ENCODE data around the gene HRH2. TPM values are rescaled to one million over a fixed set of nuclear protein-coding genes. Genes with fewer than 3 reads are reported as not detected.

HRH2 gene
- total RNA-seq, 2 experiments from 2014 or later, result 2.9 to 3.4 TPM

GRCh38 chr5:175668006-175668405 lies 10.1 kb downstream of the HRH2 start:
- Mint-ChIP-seq H3K4me1 (ENCODE audit: low read depth) (peaks cover 70% of the 10 kb centered on the region), H3K27me3 (no peaks in the 10 kb centered on the region), H3K27ac (no peak overlapping the region), H3K4me3 (no peak overlapping the region), H3K36me3 (ENCODE audit: low read depth) (peaks cover 28% of the 10 kb centered on the region), H3K9me3 (no peaks in the 10 kb centered on the region)
- ATAC-seq (ENCODE audit: poor library complexity) (no peak), DNase-seq (no peak)
- H3K9me3 ChIP-seq (ENCODE audit: control insufficient read depth in 1 of 2, insufficient read depth in 1 of 2, low read length in 2 of 2), result no peaks in the 10 kb centered on the region
- intact Hi-C loops (cut with DNase I, micrococcal nuclease), result no loop called here
- ChIA-PET CTCF (no interaction called here), POLR2A (no interaction called here)
- TF ChIP-seq, protein P1, sequence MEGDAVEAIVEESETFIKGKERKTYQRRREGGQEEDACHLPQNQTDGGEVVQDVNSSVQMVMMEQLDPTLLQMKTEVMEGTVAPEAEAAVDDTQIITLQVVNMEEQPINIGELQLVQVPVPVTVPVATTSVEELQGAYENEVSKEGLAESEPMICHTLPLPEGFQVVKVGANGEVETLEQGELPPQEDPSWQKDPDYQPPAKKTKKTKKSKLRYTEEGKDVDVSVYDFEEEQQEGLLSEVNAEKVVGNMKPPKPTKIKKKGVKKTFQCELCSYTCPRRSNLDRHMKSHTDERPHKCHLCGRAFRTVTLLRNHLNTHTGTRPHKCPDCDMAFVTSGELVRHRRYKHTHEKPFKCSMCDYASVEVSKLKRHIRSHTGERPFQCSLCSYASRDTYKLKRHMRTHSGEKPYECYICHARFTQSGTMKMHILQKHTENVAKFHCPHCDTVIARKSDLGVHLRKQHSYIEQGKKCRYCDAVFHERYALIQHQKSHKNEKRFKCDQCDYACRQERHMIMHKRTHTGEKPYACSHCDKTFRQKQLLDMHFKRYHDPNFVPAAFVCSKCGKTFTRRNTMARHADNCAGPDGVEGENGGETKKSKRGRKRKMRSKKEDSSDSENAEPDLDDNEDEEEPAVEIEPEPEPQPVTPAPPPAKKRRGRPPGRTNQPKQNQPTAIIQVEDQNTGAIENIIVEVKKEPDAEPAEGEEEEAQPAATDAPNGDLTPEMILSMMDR (IDR thresholded peaks at IDR 0.05), result no peak
- no peak overlapping the region for H3K4me3 ChIP-seq (ENCODE audit: low read length)
- no peaks in the 10 kb centered on the region for H3K27me3 ChIP-seq (ENCODE audit: control insufficient read depth in 1 of 2, insufficient read depth in 2 of 2, low read length in 2 of 2)
- no peak overlapping the region for H3K27ac ChIP-seq (ENCODE audit: low read depth in 1 of 2, low read length in 2 of 2)
- peaks cover 45% of the 10 kb centered on the region for H3K4me1 ChIP-seq (ENCODE audit: insufficient read depth, low read length)
- peaks cover 3% of the 10 kb centered on the region for H3K36me3 ChIP-seq (ENCODE audit: insufficient read depth, low read length)

GRCh38 chr5:175670372-175670771 lies 12.5 kb downstream of the HRH2 start:
- ATAC-seq (ENCODE audit: poor library complexity) (no peak), DNase-seq (no peak)
- H3K4me1 Mint-ChIP-seq (ENCODE audit: low read depth), result peaks cover 66% of the 10 kb centered on the region
- no peaks in the 10 kb centered on the region for H3K9me3 ChIP-seq (ENCODE audit: control insufficient read depth in 1 of 2, insufficient read depth in 1 of 2, low read length in 2 of 2)
- ChIA-PET CTCF (no interaction called here), POLR2A (no interaction called here)
- no peaks in the 10 kb centered on the region for H3K27me3 ChIP-seq (ENCODE audit: control insufficient read depth in 1 of 2, insufficient read depth in 2 of 2, low read length in 2 of 2)
- H3K27ac ChIP-seq (ENCODE audit: low read depth in 1 of 2, low read length in 2 of 2), result no peak overlapping the region
- TF ChIP-seq, protein P1 (IDR thresholded peaks at IDR 0.05), result no peak
- intact Hi-C loops (cut with DNase I, micrococcal nuclease), result no loop called here
- peaks cover 35% of the 10 kb centered on the region for H3K4me1 ChIP-seq (ENCODE audit: insufficient read depth, low read length)
- H3K27ac Mint-ChIP-seq, result peak overlapping the region; percentile 32
- no peaks in the 10 kb centered on the region for H3K9me3 Mint-ChIP-seq
- H3K27me3 Mint-ChIP-seq, result no peaks in the 10 kb centered on the region
- no peak overlapping the region for H3K4me3 Mint-ChIP-seq
- no peaks in the 10 kb centered on the region for H3K36me3 ChIP-seq (ENCODE audit: insufficient read depth, low read length)
- H3K36me3 Mint-ChIP-seq (ENCODE audit: low read depth), result peaks cover 18% of the 10 kb centered on the region
- H3K4me3 ChIP-seq (ENCODE audit: low read length), result no peak overlapping the region

DNA sequence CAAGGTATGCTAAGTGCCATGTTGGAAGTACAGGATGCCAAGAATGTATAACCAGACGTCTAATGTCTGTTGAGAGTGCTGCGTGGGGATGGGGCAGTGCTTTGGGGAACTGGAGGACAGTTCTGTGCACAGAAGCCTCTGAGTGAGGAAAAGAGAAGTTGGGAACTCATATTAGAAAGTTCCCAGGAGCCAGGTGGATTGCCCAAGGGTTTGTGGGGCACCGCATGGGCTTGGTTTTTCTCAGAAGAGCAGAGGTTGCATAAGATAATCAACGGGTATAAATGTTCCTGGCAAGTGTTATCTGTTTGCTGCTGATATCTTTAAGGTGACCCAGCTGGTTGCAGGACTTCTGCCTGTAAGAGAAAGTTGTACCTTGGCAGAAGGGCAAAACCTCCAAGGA lies 13.1 kb downstream of the HRH2 start:
- H3K9me3 Mint-ChIP-seq, result no peaks in the 10 kb centered on the region
- H3K27ac Mint-ChIP-seq, result peak overlapping the region; percentile 32
- Histone ChIP-seq H3K27ac (ENCODE audit: low read depth in 1 of 2, low read length in 2 of 2) (no peak overlapping the region), H3K4me1 (ENCODE audit: insufficient read depth, low read length) (peaks cover 31% of the 10 kb centered on the region), H3K36me3 (ENCODE audit: insufficient read depth, low read length) (no peaks in the 10 kb centered on the region), H3K9me3 (ENCODE audit: control insufficient read depth in 1 of 2, insufficient read depth in 1 of 2, low read length in 2 of 2) (no peaks in the 10 kb centered on the region), H3K4me3 (ENCODE audit: low read length) (no peak overlapping the region), H3K27me3 (ENCODE audit: control insufficient read depth in 1 of 2, insufficient read depth in 2 of 2, low read length in 2 of 2) (no peaks in the 10 kb centered on the region)
- ChIA-PET POLR2A (interaction anchor here (1.1 to 1.3 kb wide), 2 partner anchors 12 to 19 kb away, joined by 3 read pairs; no protein-coding TSS in a partner anchor), CTCF (no interaction called here)
- H3K27me3 Mint-ChIP-seq, result no peaks in the 10 kb centered on the region
- DNase-seq (peak in 1 of 14 experiments; percentile 18), ATAC-seq (ENCODE audit: poor library complexity) (no peak)
- intact Hi-C loops (cut with DNase I, micrococcal nuclease), result no loop called here
- H3K36me3 Mint-ChIP-seq (ENCODE audit: low read depth), result peaks cover 18% of the 10 kb centered on the region
- H3K4me1 Mint-ChIP-seq (ENCODE audit: low read depth), result peaks cover 69% of the 10 kb centered on the region
- TF ChIP-seq, protein P1 (IDR thresholded peaks at IDR 0.05), result no peak
- H3K4me3 Mint-ChIP-seq, result no peak overlapping the region
